ENCODE data around the gene ZNF74.
"Not testable (repeated sequence)": the region's sequence is repeated elsewhere in the genome, so short reads cannot be mapped to it uniquely, and the experiment has no call there.

Gene ZNF74

GRCh38 chr22:20376983-20377382, 17.0 kb upstream of the ZNF74 start:
- DNase-seq: not testable (repeated sequence)

GRCh38 chr22:20378110-20378509, 15.8 kb upstream of the ZNF74 start:
- no peak for DNase-seq

GRCh38 chr22:20378684-20379083, 15.3 kb upstream of the ZNF74 start:
- DNase-seq: not testable (repeated sequence)

- no peak for DNase-seq
Observed at GRCh38 chr22:20380486-20380885, 13.5 kb upstream of the ZNF74 start.

- DNase-seq: no peak
Observed at GRCh38 chr22:20383538-20383937, 10.4 kb upstream of the ZNF74 start.

GRCh38 chr22:20384171-20384570, 9.8 kb upstream of the ZNF74 start:
- no peak for DNase-seq

- DNase-seq: no peak
Observed at GRCh38 chr22:20384865-20385264, 9.1 kb upstream of the ZNF74 start.

GRCh38 chr22:20386336-20386735, 7.6 kb upstream of the ZNF74 start:
- no peak for DNase-seq

GRCh38 chr22:20386972-20387371, 7.0 kb upstream of the ZNF74 start:
- no peak for DNase-seq

- no peak for DNase-seq
Observed at GRCh38 chr22:20388200-20388599, 5.8 kb upstream of the ZNF74 start.

- DNase-seq: no peak
Observed at GRCh38 chr22:20389288-20389687, 4.7 kb upstream of the ZNF74 start.

GRCh38 chr22:20390394-20390907, 3.5 kb upstream of the ZNF74 start:
- no peak for DNase-seq

- DNase-seq: no peak
Observed at GRCh38 chr22:20391222-20391621, 2.7 kb upstream of the ZNF74 start.

GRCh38 chr22:20392365-20392881, 1.5 kb upstream of the ZNF74 start:
- DNase-seq: not testable (repeated sequence)

GRCh38 chr22:20392983-20393704, 807 bp upstream of the ZNF74 start:
- no peak for DNase-seq

GRCh38 chr22:20395181-20395906, 1.4 kb downstream of the ZNF74 start:
- DNase-seq: no peak

- no peak for DNase-seq
Observed at GRCh38 chr22:20395907-20396287, 1.9 kb downstream of the ZNF74 start.

- no peak for DNase-seq
Observed at GRCh38 chr22:20396639-20397038, 2.7 kb downstream of the ZNF74 start.

GRCh38 chr22:20397498-20397897, 3.5 kb downstream of the ZNF74 start:
- DNase-seq: no peak

- DNase-seq: no peak
Observed at GRCh38 chr22:20398420-20398819, 4.5 kb downstream of the ZNF74 start.

GRCh38 chr22:20399866-20400605, 6.1 kb downstream of the ZNF74 start:
- DNase-seq: no peak

- no peak for DNase-seq
Observed at GRCh38 chr22:20400606-20401375, 6.8 kb downstream of the ZNF74 start.

Data from CD4-positive, alpha-beta T cell treated with Interleukin-1 beta for 1 hour (primary cell).